T follicular helper cell (primary cell): ENCODE measurements around the gene TMEM8B.
"Not testable (repeated sequence)": the region's sequence is repeated elsewhere in the genome, so short reads cannot be mapped to it uniquely, and the experiment has no call there.

Source experiments
- DNase-seq: peaks from one replicate; pipeline ENCODE4 v3.0.0-alpha.2; 2020; ENCODE audit warnings: low read depth

TMEM8B gene

DNA sequence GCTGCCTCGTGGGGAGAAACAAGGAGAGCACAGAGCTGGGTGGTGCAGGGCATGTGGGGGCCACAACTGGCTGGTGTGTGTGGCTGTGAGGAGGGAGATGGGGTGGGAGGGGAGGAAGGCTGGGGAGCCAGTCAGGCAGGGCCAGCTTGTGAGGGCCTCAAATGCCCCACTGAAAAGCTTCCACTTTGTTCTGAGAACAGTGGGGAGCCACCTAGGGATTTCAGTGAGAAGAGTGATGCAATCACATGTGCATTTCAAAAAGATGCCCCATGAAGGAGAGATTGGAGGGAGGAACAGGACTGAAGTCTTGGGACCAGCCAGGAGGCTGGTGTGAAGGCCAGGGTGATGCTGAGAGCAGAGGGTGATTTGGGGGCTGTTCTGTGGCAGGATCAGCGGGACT is 39.9 kb downstream of the TMEM8B start:
- no peak for DNase-seq

- DNase-seq = no peak
Observed at GRCh38 chr9:35869621-35870216, 40.7 kb downstream of the TMEM8B start.

DNA sequence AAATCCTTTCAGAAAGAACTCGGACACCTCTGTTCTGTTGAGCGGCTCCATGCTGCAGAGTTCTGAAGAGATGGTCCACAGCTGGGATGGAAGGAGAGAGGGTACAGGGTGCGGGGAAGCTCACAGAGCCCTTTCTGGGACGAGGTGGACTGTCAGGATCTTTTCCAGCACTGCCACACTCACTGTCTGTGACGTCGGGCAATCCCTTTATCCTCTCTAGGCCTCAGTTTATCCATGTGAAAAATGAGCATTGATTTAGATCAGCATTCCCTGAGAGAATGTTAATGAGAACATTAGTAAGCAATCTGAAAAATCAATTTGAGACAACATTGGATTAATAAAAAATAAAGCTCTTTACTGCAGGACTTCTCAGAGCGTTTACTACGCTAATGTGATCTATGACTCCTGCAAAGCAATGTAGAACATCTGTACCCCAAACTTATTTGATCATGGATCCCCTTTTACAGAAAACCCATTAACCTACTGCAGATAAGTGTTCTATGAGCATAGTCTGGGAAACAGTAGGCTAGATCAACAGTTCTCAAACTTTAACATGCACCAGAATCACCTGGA is 41.4 kb downstream of the TMEM8B start, which contains the start of gene OR13J1:
OR13J1 (minus strand) TSS at position 51 of the 573 bp plus-strand sequence; CDS start at position 51, 0 bp downstream.
- no peak for DNase-seq

- DNase-seq = no peak
Observed at GRCh38 chr9:35871545-35871944, 42.5 kb downstream of the TMEM8B start.

- no peak for DNase-seq
Observed at GRCh38 chr9:35872505-35872904, 43.5 kb downstream of the TMEM8B start.

DNA sequence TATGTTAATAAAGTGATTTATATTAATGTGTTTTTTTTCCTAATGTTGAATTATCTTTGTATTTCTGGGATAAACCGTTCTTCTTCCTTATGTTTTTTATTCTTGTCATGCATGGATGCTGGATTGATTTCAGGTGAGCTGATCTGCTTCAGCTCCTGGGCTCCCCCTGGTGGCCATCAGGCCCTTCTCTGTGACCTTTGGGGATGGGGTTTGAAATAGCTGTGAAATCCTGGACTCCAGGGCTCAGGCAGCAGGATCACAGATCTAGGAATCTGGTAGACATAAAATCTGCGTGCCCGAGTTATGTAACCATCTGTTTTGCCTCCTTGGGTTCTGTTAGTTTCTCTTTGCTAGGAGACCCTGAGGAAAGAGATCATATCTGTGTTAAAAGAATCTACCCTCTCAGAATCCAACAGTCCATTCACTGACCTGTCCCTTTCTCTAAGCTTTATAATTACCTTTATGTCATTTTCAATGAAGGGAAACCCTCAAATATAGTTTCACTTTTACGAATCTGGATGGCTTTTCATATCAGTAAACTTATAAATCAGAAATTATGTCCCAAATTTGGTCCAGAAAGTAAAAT is 53.3 kb downstream of the TMEM8B start:
- DNase-seq = peak; percentile 72

GRCh38 chr9:35882996-35883395 is 54.0 kb downstream of the TMEM8B start:
- no peak for DNase-seq

GRCh38 chr9:35884908-35885307 is 55.9 kb downstream of the TMEM8B start:
- DNase-seq = not testable (repeated sequence)

DNA sequence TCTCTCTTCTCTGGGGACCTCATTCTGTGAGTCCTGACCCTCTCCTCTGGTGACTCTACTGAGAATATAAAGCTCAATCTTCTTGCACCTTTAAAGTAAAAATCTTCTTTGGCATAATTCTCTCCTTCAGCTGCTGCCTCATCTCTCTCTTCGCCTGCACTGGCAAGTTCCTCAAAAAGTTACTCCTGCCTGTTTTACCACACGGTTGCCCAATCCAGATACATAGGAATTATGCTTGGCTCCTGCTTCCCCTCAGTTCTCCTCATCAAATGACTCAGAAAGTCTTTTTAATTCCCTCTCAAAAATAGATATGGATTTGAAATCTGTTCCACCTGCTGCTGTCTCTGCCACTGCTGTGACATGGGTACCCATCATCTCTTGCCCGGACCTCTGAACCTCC is 62.6 kb downstream of the TMEM8B start:
- no peak for DNase-seq

- no peak for DNase-seq
Observed at GRCh38 chr9:35892051-35892450, 63.0 kb downstream of the TMEM8B start.

DNA sequence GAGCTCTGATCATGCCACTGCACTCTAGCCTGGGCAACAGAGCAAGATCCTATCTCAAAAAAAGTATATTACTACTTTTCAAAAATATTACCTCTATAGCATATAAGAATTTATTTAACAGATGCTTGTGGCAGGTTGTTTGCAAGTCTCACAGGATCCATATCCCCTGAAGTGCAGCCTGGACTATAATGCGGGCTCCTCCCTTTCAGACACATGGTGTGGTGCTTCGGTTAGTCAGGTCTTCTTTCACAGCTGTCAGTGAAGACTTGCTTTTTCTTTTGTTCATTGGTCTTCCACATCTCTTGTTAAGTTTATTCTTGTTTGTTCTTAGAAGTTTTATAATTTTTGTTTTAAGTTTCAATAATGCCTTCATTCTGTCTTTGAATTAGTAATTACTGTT is 67.5 kb downstream of the TMEM8B start:
- DNase-seq = no peak

GRCh38 chr9:35897376-35898099 is 68.5 kb downstream of the TMEM8B start:
- DNase-seq = not testable (repeated sequence)

GRCh38 chr9:35898337-35898736 is 69.3 kb downstream of the TMEM8B start:
- no peak for DNase-seq

- no peak for DNase-seq
Observed at GRCh38 chr9:35899021-35899420, 70.0 kb downstream of the TMEM8B start.

- DNase-seq = no peak
Observed at GRCh38 chr9:35903049-35903448, 74.0 kb downstream of the TMEM8B start.

DNA sequence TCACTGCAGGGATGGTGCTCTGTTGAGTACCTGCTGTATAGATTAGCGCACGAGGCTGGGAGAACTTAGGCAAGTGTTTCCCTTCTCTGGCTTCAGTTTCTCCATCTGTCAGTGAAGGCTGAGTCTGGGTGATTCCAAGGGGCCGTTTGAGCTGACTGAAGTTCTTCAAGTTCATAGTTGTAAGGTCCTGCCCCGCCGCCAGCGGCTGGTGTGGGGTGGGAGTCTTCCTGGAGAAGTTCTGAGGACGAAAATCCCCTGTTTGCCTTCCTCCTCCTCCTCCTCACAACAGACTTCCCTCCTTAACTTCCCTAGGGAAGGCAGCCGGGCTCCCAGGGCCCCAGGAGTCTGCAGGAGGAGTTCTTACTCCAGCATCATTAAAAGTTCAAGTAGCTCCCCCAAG is 75.3 kb downstream of the TMEM8B start:
- no peak for DNase-seq

GRCh38 chr9:35905051-35905781 is 76.2 kb downstream of the TMEM8B start:
- no peak for DNase-seq

- no peak for DNase-seq
Observed at GRCh38 chr9:35905912-35906679, 77.1 kb downstream of the TMEM8B start, which contains the start of gene HRCT1. Gene HRCT1, plus strand, starts transcription at chr9:35906202. Its CDS starts 86 bp downstream, at chr9:35906288.

- no peak for DNase-seq
Observed at GRCh38 chr9:35906923-35907699, 78.1 kb downstream of the TMEM8B start.

GRCh38 chr9:35907711-35908503 is 78.9 kb downstream of the TMEM8B start:
- DNase-seq = no peak
